IMR-90 (cell line): ENCODE results near the gene APIP. TPM values are rescaled to one million over a fixed set of nuclear protein-coding genes. Genes with fewer than 3 reads are reported as not detected.

ENCODE experiments used
- ATAC-seq: fragments of 200-7000 bp; cut with Tn5 transposase; 2 replicates; pipeline ENCODE4 v1.9.1; 2020; ENCODE audit warnings: low read depth, mild to moderate bottlenecking, moderate library complexity
- BruUV-seq: library from RNA; stranded (reverse); fragments of 400-500 nt; replicated peaks from 2 replicates; lab custom pipeline; 2021; lab: Mats Ljungman, UMichigan
- CTCF ChIA-PET: fragments of 300-600 bp; formaldehyde crosslinking; extraction: SDS; loops from one replicate; lab custom pipeline; 2021; ENCODE audit warnings: antibody characterized with exemption; lab: Yijun Ruan, JAX
- POLR2A ChIA-PET: fragments of 300-600 bp; sonication (Branson Sonifier 250); formaldehyde crosslinking; loops from one replicate; lab custom pipeline; 2022; ENCODE audit warnings: antibody characterized with exemption; ENCODE audit not compliant: unreplicated experiment; lab: Charles Lee
- DNase-seq: peaks from one replicate; pipeline ENCODE4 v3.0.0; 2013
- H2AFZ ChIP-seq: replicated peaks from 2 replicates; pipeline ENCODE3; 2013; ENCODE audit warnings: low read length, mild to moderate bottlenecking; ENCODE audit not compliant: poor library complexity
- H2AK5ac ChIP-seq: 2 replicates; pipeline ENCODE4 v1.6.1; 2013; ENCODE audit warnings: low read depth, low read length, inconsistent platforms
- H2AK9ac ChIP-seq: replicated peaks from 2 replicates; pipeline ENCODE3; 2013; ENCODE audit warnings: mild to moderate bottlenecking, low read depth, low read length, moderate library complexity; ENCODE audit not compliant: poor library complexity
- H2BK120ac ChIP-seq: 2 replicates; pipeline ENCODE4 v1.6.1; 2013; ENCODE audit warnings: low read depth, low read length, inconsistent platforms
- H2BK15ac ChIP-seq: 3 replicates; pipeline ENCODE4 v1.6.1; 2013; ENCODE audit warnings: low read depth, low read length, inconsistent platforms
- H2BK20ac ChIP-seq: 2 replicates; pipeline ENCODE4 v1.6.1; 2013; ENCODE audit warnings: low read depth, mild to moderate bottlenecking, inconsistent platforms, low read length, moderate library complexity
- H2BK5ac ChIP-seq: 2 replicates; pipeline ENCODE4 v1.6.1; 2013; ENCODE audit warnings: mild to moderate bottlenecking, low read depth, low read length, inconsistent platforms; ENCODE audit not compliant: poor library complexity, severe bottlenecking
- H3K14ac ChIP-seq: replicated peaks from 2 replicates; pipeline ENCODE4 v1.6.1; 2013; ENCODE audit warnings: low read depth, low read length, inconsistent platforms
- H3K18ac ChIP-seq: 2 replicates; pipeline ENCODE4 v1.6.1; 2013; ENCODE audit warnings: low read depth, low read length, control low read depth
- H3K23ac ChIP-seq: 2 replicates; pipeline ENCODE4 v1.6.1; 2013; ENCODE audit warnings: low read depth, low read length, inconsistent platforms
- H3K27ac ChIP-seq: 2 replicates; pipeline ENCODE4 v1.5.1; 2013; ENCODE audit warnings: mild to moderate bottlenecking, control low read depth, low read length; ENCODE audit not compliant: insufficient read depth
- H3K27me3 ChIP-seq: 2 replicates; pipeline ENCODE4 v1.6.1; 2013; ENCODE audit warnings: low read length; ENCODE audit not compliant: control insufficient read depth, insufficient read depth
- H3K36me3 ChIP-seq: 2 replicates; pipeline ENCODE4 v1.6.1; 2013; ENCODE audit warnings: low read length, mixed read lengths; ENCODE audit not compliant: control insufficient read depth, insufficient read depth
- H3K4ac ChIP-seq: 2 replicates; pipeline ENCODE4 v1.6.1; 2013; ENCODE audit warnings: low read depth, low read length, inconsistent platforms
- H3K4me1 ChIP-seq: 2 replicates; pipeline ENCODE4 v1.6.1; 2013; ENCODE audit warnings: low read length, mixed read lengths; ENCODE audit not compliant: control insufficient read depth, insufficient read depth
- H3K4me2 ChIP-seq: 2 replicates; pipeline ENCODE4 v1.6.1; 2013; ENCODE audit warnings: low read depth, mild to moderate bottlenecking, control low read depth, low read length, moderate library complexity
- H3K4me3 ChIP-seq: 2 replicates; pipeline ENCODE4 v1.5.1; 2013; ENCODE audit warnings: low read depth, mild to moderate bottlenecking, control low read depth, low read length, moderate library complexity; ENCODE audit not compliant: insufficient read depth
- H3K56ac ChIP-seq: 2 replicates; pipeline ENCODE4 v1.6.1; 2013; ENCODE audit warnings: low read length, inconsistent platforms; ENCODE audit not compliant: insufficient read depth; ENCODE audit errors: extremely low read depth
- H3K79me1 ChIP-seq, 2 experiments: 2 replicates each; pipeline ENCODE4 v1.6.1; 2013; ENCODE audit warnings: low read length in 2 of 2, inconsistent platforms in 1 of 2, low read depth in 1 of 2
- H3K9ac ChIP-seq: 2 replicates; pipeline ENCODE4 v1.6.1; 2013; ENCODE audit warnings: low read depth, low read length, control low read depth
- H3K9me1 ChIP-seq: 2 replicates; pipeline ENCODE4 v1.6.1; 2013; ENCODE audit warnings: low read length, inconsistent platforms; ENCODE audit not compliant: insufficient read depth
- H3K9me3 ChIP-seq: 2 replicates; pipeline ENCODE4 v1.6.1; 2013; ENCODE audit warnings: low read length; ENCODE audit not compliant: control insufficient read depth, insufficient read depth
- H4K20me1 ChIP-seq: 2 replicates; pipeline ENCODE4 v1.6.1; 2013; ENCODE audit warnings: low read length, inconsistent platforms; ENCODE audit not compliant: insufficient read depth
- H4K5ac ChIP-seq: 2 replicates; pipeline ENCODE4 v1.6.1; 2013; ENCODE audit warnings: mild to moderate bottlenecking, low read depth, low read length, control low read depth
- H4K8ac ChIP-seq, 2 experiments: 2 replicates each; pipeline ENCODE4 v1.6.1; 2013; ENCODE audit warnings: low read depth in 2 of 2, low read length in 2 of 2, control low read depth in 1 of 2, inconsistent platforms in 1 of 2
- H4K91ac ChIP-seq: 2 replicates; pipeline ENCODE4 v1.6.1; 2013; ENCODE audit warnings: low read depth, low read length, inconsistent platforms; ENCODE audit not compliant: insufficient read depth
- CTCF ChIP-seq: conservative IDR thresholded peaks from 2 replicates; pipeline ENCODE4 v1.5.1; 2012; ENCODE audit warnings: mild to moderate bottlenecking, low read depth, low read length, improper control_type of control experiment
- MAFK ChIP-seq: IDR thresholded peaks from 2 replicates; pipeline ENCODE4 v1.6.1; 2012; ENCODE audit warnings: low read depth, low read length, improper control_type of control experiment
- RAD21 ChIP-seq: IDR thresholded peaks from 2 replicates; pipeline ENCODE4 v1.6.1; 2012; ENCODE audit warnings: low read length, improper control_type of control experiment
- SMC3 ChIP-seq: fragments of 150-350 bp; IDR thresholded peaks from 2 replicates; pipeline ENCODE4 v1.6.1; 2016; ENCODE audit warnings: low read depth, mild to moderate bottlenecking, antibody characterized with exemption, low read length, moderate library complexity
- WGBS, 2 experiments: methylation state at CpG; one replicate each; pipeline versions ENCODE4 v1.1.5 to v1.1.7; 2013; ENCODE audit warnings: missing lambda C conversion rate in 2 of 2; ENCODE audit not compliant: insufficient read length in 1 of 2; ENCODE audit errors: extremely low coverage in 2 of 2; 5-methylcytosine and 5-hydroxymethylcytosine counted together
- dilution Hi-C: fragments of 300-500 bp; cut with HindIII; formaldehyde crosslinking; loops from one replicate; pipeline ENCODE4 v1.14.3; 2018; ENCODE audit warnings: low sequenced_read_pairs; ENCODE audit not compliant: unreplicated experiment
- in situ Hi-C: fragments of 300-500 bp; cut with MboI; formaldehyde crosslinking; loops from 3 replicates; pipeline ENCODE4 v1.14.3; 2019; ENCODE audit warnings: low sequenced_read_pairs, inconsistent platforms, mixed read lengths
- intact Hi-C: fragments of 100-400 bp; cut with micrococcal nuclease; formaldehyde crosslinking; loops from 2 replicates; pipeline ENCODE4 v1.10.0; 2022
- polyA plus RNA-seq, 3 experiments: library from polyadenylated mRNA; depleted of rRNA; stranded (reverse); fragments of >200 nt; gene quantifications; 2 replicates each; pipeline ENCODE4 v1.2.3, GENCODE V29; 2012; ENCODE audit warnings: low replicate concordance in 1 of 3
- total RNA-seq: library from RNA; depleted of rRNA; stranded (reverse); fragments of >200 nt; gene quantifications from 2 replicates; pipeline ENCODE4 v1.2.3, GENCODE V29; 2012

The APIP gene
- total and polyA plus RNA-seq, 2 of the 4 experiments (the other 2 are of a cell fraction) = 9.9 to 16.6 TPM

GRCh38 chr11:34926101-34926830 lies 10.1 kb upstream of the APIP start:
- H3K23ac ChIP-seq = no peak overlapping the region
- ATAC-seq (peak; percentile 66), DNase-seq (peak; percentile 62)
- peak overlapping the region; percentile 88 for H2BK5ac ChIP-seq
- no TSS peak for BruUV-seq
- dilution Hi-C loops = no loop called here
- H3K14ac ChIP-seq = no peak overlapping the region
- H3K79me1 ChIP-seq = peaks cover 16 to 55% of the 10 kb centered on the region in 2 experiments
- no peak overlapping the region for H4K5ac ChIP-seq
- H2AFZ ChIP-seq = no peak overlapping the region
- H3K27ac ChIP-seq = peak overlapping the region; percentile 50
- no peak overlapping the region for H2AK9ac ChIP-seq
- in situ Hi-C loops = no loop called here
- H4K8ac ChIP-seq = peak overlapping the region in 1 of 2 experiments; percentile 22; a peak in 1 of 4 replicates
- CTCF ChIA-PET = interaction anchor here (0.6 to 1.5 kb wide), 16 partner anchors 8 to 466 kb away, joined by 3 to 7 read pairs (median 3); no protein-coding TSS in a partner anchor
- H4K20me1 ChIP-seq = no peaks in the 10 kb centered on the region; the same call in 1 of the 2 replicates
- peak overlapping the region; percentile 16; the same call in 1 of the 2 replicates for H3K9ac ChIP-seq
- H2BK120ac ChIP-seq = peak overlapping the region; percentile 41
- no peak for TF ChIP-seq MAFK
- peak; percentile 89 for TF ChIP-seq RAD21
- TF ChIP-seq SMC3 = peak; percentile 84
- peak; percentile 83 for TF ChIP-seq CTCF
- no peaks in the 10 kb centered on the region for H3K9me3 ChIP-seq
- peak overlapping the region; percentile 21; the same call in 1 of the 2 replicates for H2BK20ac ChIP-seq
- H3K9me1 ChIP-seq = no peaks in the 10 kb centered on the region
- peak overlapping the region; percentile 72 for H3K4me2 ChIP-seq
- peaks cover 14% of the 10 kb centered on the region for H3K4me1 ChIP-seq
- no peak overlapping the region for H3K4me3 ChIP-seq
- no peak overlapping the region for H4K91ac ChIP-seq
- intact Hi-C loops = loop anchor here (1.0 to 10.0 kb wide), 9 partner anchors 51 to 559 kb away; partner anchors contain the start of gene CD44
- H3K4ac ChIP-seq = peak overlapping the region; percentile 29
- H3K36me3 ChIP-seq = no peaks in the 10 kb centered on the region
- H2BK15ac ChIP-seq = no peak overlapping the region
- no peaks in the 10 kb centered on the region for H3K27me3 ChIP-seq
- no peak overlapping the region for H2AK5ac ChIP-seq
- H3K18ac ChIP-seq = no peak overlapping the region
- POLR2A ChIA-PET = interaction anchor here (1.0 to 1.1 kb wide), 3 partner anchors 10 to 219 kb away, joined by 3 to 4 read pairs (median 4); partner anchors contain the start of genes APIP, CD44 and PDHX
- H3K56ac ChIP-seq = no peak overlapping the region
- WGBS, 2 experiments = no CpG with 5 or more reads among the region's 2 CpGs
